ENCODE measurements around the gene DPY30.

- TF ChIP-seq CTCF (conservative IDR thresholded peaks at IDR 0.05) (no peak), ZFX (IDR thresholded peaks at IDR 0.05) (no peak)
Measured at GRCh38 chr2:32005371-32005976, 34.1 kb downstream of the DPY30 start.
